ENCODE measurements around the gene PCDHGA11.
"Not testable (repeated sequence)": the region's sequence is repeated elsewhere in the genome, so short reads cannot be mapped to it uniquely, and the experiment has no call there.

Gene PCDHGA11

GRCh38 chr5:141403387-141403786, 17.5 kb upstream of the PCDHGA11 start:
- H3K79me2 ChIP-seq: no peaks in the 10 kb centered on the region
- H3K27me3 ChIP-seq (ENCODE audit: control insufficient read depth, insufficient read depth, low read length): no peaks in the 10 kb centered on the region
- H3K27ac ChIP-seq: no peak overlapping the region
- H3K36me3 ChIP-seq (ENCODE audit: control insufficient read depth, insufficient read depth, low read length): no peaks in the 10 kb centered on the region
- H3K9ac ChIP-seq: no peak overlapping the region
- TF ChIP-seq CTCF (IDR thresholded peaks at IDR 0.05): no peak
- H3K4me1 ChIP-seq: no peaks in the 10 kb centered on the region
- H3K4me3 ChIP-seq (ENCODE audit: low read depth, low read length): no peak overlapping the region
- H2AFZ ChIP-seq: no peak overlapping the region
- H3K4me2 ChIP-seq (ENCODE audit: low read length): no peak overlapping the region
- H3K9me3 ChIP-seq (ENCODE audit: control insufficient read depth, low read length): peaks cover 9% of the 10 kb centered on the region

GRCh38 chr5:141407790-141408505, 12.9 kb upstream of the PCDHGA11 start, which contains the start of gene PCDHGB6:
PCDHGB6 (plus strand) TSS chr5:141408021; CDS start chr5:141408203, 182 bp downstream.
- not testable (repeated sequence) for H2AFZ ChIP-seq; H3K27me3 ChIP-seq (ENCODE audit: control insufficient read depth, insufficient read depth, low read length); H3K36me3 ChIP-seq (ENCODE audit: control insufficient read depth, insufficient read depth, low read length); H3K4me1 ChIP-seq; H3K79me2 ChIP-seq; H3K9ac ChIP-seq; H3K4me2 ChIP-seq (ENCODE audit: low read length); H3K27ac ChIP-seq
- H3K4me3 ChIP-seq (ENCODE audit: low read depth, low read length): peak within 1 kb of the TSS; percentile 17
- H3K9me3 ChIP-seq (ENCODE audit: control insufficient read depth, low read length): peaks cover 10% of the 10 kb centered on the region

GRCh38 chr5:141409598-141410306, 11.1 kb upstream of the PCDHGA11 start:
- no peak for TF ChIP-seq CTCF (IDR thresholded peaks at IDR 0.05)

GRCh38 chr5:141411575-141411974, 9.3 kb upstream of the PCDHGA11 start:
- Histone ChIP-seq H3K9me3 (ENCODE audit: control insufficient read depth, low read length) (peaks cover 6% of the 10 kb centered on the region), H3K27ac (no peak overlapping the region), H3K36me3 (ENCODE audit: control insufficient read depth, insufficient read depth, low read length) (peaks cover 5% of the 10 kb centered on the region), H3K4me3 (ENCODE audit: low read depth, low read length) (no peak overlapping the region), H3K27me3 (ENCODE audit: control insufficient read depth, insufficient read depth, low read length) (no peaks in the 10 kb centered on the region), H3K4me2 (ENCODE audit: low read length) (no peak overlapping the region), H2AFZ (no peak overlapping the region), H3K79me2 (no peaks in the 10 kb centered on the region), H3K4me1 (no peaks in the 10 kb centered on the region), H3K9ac (no peak overlapping the region)
- TF ChIP-seq CTCF (IDR thresholded peaks at IDR 0.05): no peak

More at GRCh38 chr5:141409598-141410306, 11.1 kb upstream of the PCDHGA11 start:
- peaks cover 6% of the 10 kb centered on the region for H3K9me3 ChIP-seq (ENCODE audit: control insufficient read depth, low read length)
- H3K4me2 ChIP-seq (ENCODE audit: low read length): no peak overlapping the region
- no peak overlapping the region for H3K27ac ChIP-seq
- H3K36me3 ChIP-seq (ENCODE audit: control insufficient read depth, insufficient read depth, low read length): peaks cover 5% of the 10 kb centered on the region
- no peak overlapping the region for H2AFZ ChIP-seq
- H3K4me1 ChIP-seq: no peaks in the 10 kb centered on the region
- no peaks in the 10 kb centered on the region for H3K79me2 ChIP-seq
- no peak overlapping the region for H3K4me3 ChIP-seq (ENCODE audit: low read depth, low read length)
- H3K27me3 ChIP-seq (ENCODE audit: control insufficient read depth, insufficient read depth, low read length): no peaks in the 10 kb centered on the region
- no peak overlapping the region for H3K9ac ChIP-seq

- Histone ChIP-seq H3K4me2 (ENCODE audit: low read length) (peak within 1 kb of the TSS; percentile 28), H3K27ac (peak within 1 kb of the TSS; percentile 33), H3K27me3 (ENCODE audit: control insufficient read depth, insufficient read depth, low read length) (no peaks in the 10 kb centered on the region), H3K9me3 (ENCODE audit: control insufficient read depth, low read length) (peaks cover 6% of the 10 kb centered on the region), H3K9ac (no peak within 1 kb of the TSS), H3K79me2 (no peaks in the 10 kb centered on the region), H3K36me3 (ENCODE audit: control insufficient read depth, insufficient read depth, low read length) (peaks cover 5% of the 10 kb centered on the region), H2AFZ (no peak within 1 kb of the TSS), H3K4me3 (ENCODE audit: low read depth, low read length) (peak within 1 kb of the TSS; percentile 48), H3K4me1 (no peaks in the 10 kb centered on the region)
- no peak for TF ChIP-seq CTCF (IDR thresholded peaks at IDR 0.05)
These were observed 7.9 kb upstream of the PCDHGA11 start, which contains the start of gene PCDHGA10 for GRCh38 chr5:141412854-141413539. PCDHGA10 (plus strand) TSS chr5:141412987; CDS start chr5:141413176, 189 bp downstream.

Measured in parathyroid adenoma (tissue), 2 donors.